Mucosa of stomach (tissue), 1 donor: ENCODE results near the gene FKBP5.

Experiments used
- H3K27me3 ChIP-seq: one replicate; pipeline ENCODE4 v1.7.0; 2013; ENCODE audit warnings: mild to moderate bottlenecking, low read length; ENCODE audit not compliant: control insufficient read depth, insufficient read depth
- H3K36me3 ChIP-seq: one replicate; pipeline ENCODE4 v1.7.0; 2013; ENCODE audit warnings: low read length; ENCODE audit not compliant: control insufficient read depth, insufficient read depth
- H3K4me1 ChIP-seq: one replicate; pipeline ENCODE4 v1.7.0; 2013; ENCODE audit warnings: mild to moderate bottlenecking, low read length; ENCODE audit not compliant: control insufficient read depth, insufficient read depth
- H3K4me3 ChIP-seq: one replicate; pipeline ENCODE4 v1.7.0; 2013; ENCODE audit warnings: low read length
- H3K9ac ChIP-seq: one replicate; pipeline ENCODE4 v1.7.0; 2013; ENCODE audit warnings: mild to moderate bottlenecking, low read length, moderate library complexity
- H3K9me3 ChIP-seq: one replicate; pipeline ENCODE4 v1.7.0; 2013; ENCODE audit warnings: mild to moderate bottlenecking, low read length, moderate library complexity; ENCODE audit not compliant: control insufficient read depth
- donor health status: Pancreatic carcinoma.

Gene FKBP5

GRCh38 chr6:35665573-35665972, 23.1 kb downstream of the FKBP5 start:
- Histone ChIP-seq H3K9ac (no peak overlapping the region), H3K9me3 (no peaks in the 10 kb centered on the region), H3K36me3 (no peaks in the 10 kb centered on the region), H3K27me3 (no peaks in the 10 kb centered on the region), H3K4me1 (peaks cover 3% of the 10 kb centered on the region), H3K4me3 (no peak overlapping the region)

GRCh38 chr6:35664945-35665344, 23.8 kb downstream of the FKBP5 start:
- Histone ChIP-seq H3K27me3 (no peaks in the 10 kb centered on the region), H3K9me3 (no peaks in the 10 kb centered on the region), H3K4me3 (no peak overlapping the region), H3K4me1 (peaks cover 3% of the 10 kb centered on the region), H3K9ac (no peak overlapping the region), H3K36me3 (no peaks in the 10 kb centered on the region)

- Histone ChIP-seq H3K36me3 (no peaks in the 10 kb centered on the region), H3K9ac (no peak overlapping the region), H3K4me1 (peaks cover 3% of the 10 kb centered on the region), H3K4me3 (no peak overlapping the region), H3K9me3 (no peaks in the 10 kb centered on the region), H3K27me3 (no peaks in the 10 kb centered on the region)
Measured at GRCh38 chr6:35663447-35664235, 25.1 kb downstream of the FKBP5 start.

GRCh38 chr6:35662999-35663398, 25.7 kb downstream of the FKBP5 start:
- Histone ChIP-seq H3K9ac (no peak overlapping the region), H3K27me3 (no peaks in the 10 kb centered on the region), H3K4me3 (no peak overlapping the region), H3K36me3 (no peaks in the 10 kb centered on the region), H3K9me3 (no peaks in the 10 kb centered on the region), H3K4me1 (peaks cover 3% of the 10 kb centered on the region)

GRCh38 chr6:35654883-35655282, 33.8 kb downstream of the FKBP5 start:
- H3K9me3 ChIP-seq = no peaks in the 10 kb centered on the region
- H3K4me1 ChIP-seq = no peaks in the 10 kb centered on the region
- H3K27me3 ChIP-seq = no peaks in the 10 kb centered on the region
- H3K9ac ChIP-seq = no peak overlapping the region
- no peaks in the 10 kb centered on the region for H3K36me3 ChIP-seq
- no peak overlapping the region for H3K4me3 ChIP-seq

GRCh38 chr6:35651244-35651643, 37.5 kb downstream of the FKBP5 start:
- Histone ChIP-seq H3K36me3 (no peaks in the 10 kb centered on the region), H3K4me3 (no peak overlapping the region), H3K4me1 (no peaks in the 10 kb centered on the region), H3K9ac (no peak overlapping the region), H3K27me3 (no peaks in the 10 kb centered on the region), H3K9me3 (no peaks in the 10 kb centered on the region)

GRCh38 chr6:35650015-35650414, 38.7 kb downstream of the FKBP5 start:
- no peak overlapping the region for H3K4me3 ChIP-seq
- H3K4me1 ChIP-seq = no peaks in the 10 kb centered on the region
- H3K36me3 ChIP-seq = no peaks in the 10 kb centered on the region
- H3K9ac ChIP-seq = no peak overlapping the region
- no peaks in the 10 kb centered on the region for H3K9me3 ChIP-seq
- no peaks in the 10 kb centered on the region for H3K27me3 ChIP-seq

GRCh38 chr6:35648203-35648602, 40.5 kb downstream of the FKBP5 start:
- H3K9ac ChIP-seq = no peak overlapping the region
- H3K27me3 ChIP-seq = no peaks in the 10 kb centered on the region
- no peaks in the 10 kb centered on the region for H3K9me3 ChIP-seq
- no peaks in the 10 kb centered on the region for H3K36me3 ChIP-seq
- H3K4me3 ChIP-seq = no peak overlapping the region
- no peaks in the 10 kb centered on the region for H3K4me1 ChIP-seq

- Histone ChIP-seq H3K4me1 (no peaks in the 10 kb centered on the region), H3K4me3 (no peak overlapping the region), H3K36me3 (no peaks in the 10 kb centered on the region), H3K27me3 (no peaks in the 10 kb centered on the region), H3K9me3 (no peaks in the 10 kb centered on the region), H3K9ac (no peak overlapping the region)
Measured at GRCh38 chr6:35647400-35647799, 41.3 kb downstream of the FKBP5 start.

- H3K4me1 ChIP-seq = no peaks in the 10 kb centered on the region
- no peaks in the 10 kb centered on the region for H3K36me3 ChIP-seq
- no peak overlapping the region for H3K4me3 ChIP-seq
- no peaks in the 10 kb centered on the region for H3K9me3 ChIP-seq
- H3K9ac ChIP-seq = no peak overlapping the region
- H3K27me3 ChIP-seq = no peaks in the 10 kb centered on the region
Measured at GRCh38 chr6:35643162-35643535, 45.6 kb downstream of the FKBP5 start.

GRCh38 chr6:35642471-35643161, 46.1 kb downstream of the FKBP5 start:
- no peaks in the 10 kb centered on the region for H3K9me3 ChIP-seq
- no peak overlapping the region for H3K4me3 ChIP-seq
- no peaks in the 10 kb centered on the region for H3K36me3 ChIP-seq
- no peak overlapping the region for H3K9ac ChIP-seq
- H3K27me3 ChIP-seq = no peaks in the 10 kb centered on the region
- H3K4me1 ChIP-seq = no peaks in the 10 kb centered on the region

- Histone ChIP-seq H3K27me3 (no peaks in the 10 kb centered on the region), H3K9ac (no peak overlapping the region), H3K4me3 (no peak overlapping the region), H3K4me1 (no peaks in the 10 kb centered on the region), H3K36me3 (no peaks in the 10 kb centered on the region), H3K9me3 (no peaks in the 10 kb centered on the region)
Measured at GRCh38 chr6:35640017-35640664, 48.6 kb downstream of the FKBP5 start.
